ENCODE measurements around the gene MAB21L1. TPM values are rescaled to one million over a fixed set of nuclear protein-coding genes. Genes with fewer than 3 reads are reported as not detected.
A peak's percentile ranks its signal among the peaks of the same experiment; 100 is the strongest.

Gene MAB21L1
- total RNA-seq (not detected in 2 replicates), polyA plus RNA-seq (0.03 and 0.05 TPM in 2 replicates), polyA minus RNA-seq (0.06 and 0.49 TPM in 2 replicates), Bru-seq, nascent RNA (percentile 4 among the genes with signal in this experiment), BruChase-seq, experiment 1, labeled RNA remaining after a 6-hour chase (not detected), BruChase-seq, experiment 2, labeled RNA remaining after a 2-hour chase (percentile 20 among the genes with signal in this experiment)
- polyA plus RNA-seq (2011; cell fraction: cytosol; rRNA removed): 0.04 and 0.07 TPM in 2 replicates
- polyA plus RNA-seq (2011; cell fraction: nucleus; rRNA removed): 0.07 and 0.12 TPM in 2 replicates
- polyA plus RNA-seq (2012): not detected in 2 replicates
- not detected for polyA minus RNA-seq (2011; cell fraction: cytosol; rRNA and poly(A)+ RNA removed)
- polyA minus RNA-seq (2011; cell fraction: nucleus; rRNA and poly(A)+ RNA removed): 0.14 TPM in 1 of 2 replicates, not detected in the other
- long read RNA-seq: 0 reads

DNA sequence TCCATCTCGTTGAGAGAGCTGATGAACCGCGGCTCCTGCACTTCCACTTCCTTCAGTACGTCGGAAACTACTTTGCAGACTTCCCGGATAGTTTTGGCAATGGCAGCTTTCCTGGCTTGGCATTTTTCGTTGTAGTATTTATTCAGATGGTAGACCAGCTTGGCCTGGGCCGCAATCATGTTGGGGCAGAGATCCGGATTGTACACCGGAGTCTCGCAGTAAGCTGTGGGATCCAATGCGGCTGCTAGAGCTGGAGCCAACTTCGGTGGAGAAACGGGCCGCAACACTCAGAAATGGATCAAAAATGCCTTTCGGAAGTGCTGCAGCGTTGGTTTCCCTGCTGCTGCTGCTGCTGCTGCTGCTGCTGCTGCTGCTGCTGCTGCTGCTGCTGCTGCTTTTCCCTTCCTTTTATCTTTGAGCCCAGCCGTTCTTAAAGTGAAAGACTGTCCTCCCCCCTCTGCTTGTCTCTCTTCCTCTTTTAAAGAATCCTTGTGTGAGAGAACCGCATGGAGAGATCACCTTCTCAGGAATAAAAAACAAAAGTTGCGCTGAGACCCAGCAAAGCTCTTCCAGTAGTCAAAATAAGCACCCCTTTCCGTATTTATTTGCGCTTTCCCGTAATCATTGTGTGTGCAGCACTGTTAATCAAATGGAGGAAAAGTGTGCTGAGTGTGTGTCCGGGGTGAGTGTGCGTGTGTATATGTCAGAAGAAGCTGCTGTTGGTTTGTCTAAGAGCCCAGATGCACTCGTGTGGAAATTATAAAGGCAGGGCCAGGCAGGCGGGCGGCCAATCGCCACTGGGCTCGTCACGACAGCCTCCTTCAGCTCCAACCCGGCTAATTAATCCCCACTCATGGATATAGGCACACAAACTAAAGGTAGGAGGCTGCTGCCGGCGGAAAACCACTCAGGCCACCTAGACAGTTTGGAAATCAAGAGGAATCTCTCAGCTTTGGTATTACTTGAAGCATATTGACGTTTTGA, at the start of gene MAB21L1:
MAB21L1 (minus strand) TSS at position 730 of the 984 bp plus-strand sequence; CDS start at position 179, 551 bp downstream.
- Histone ChIP-seq H3K9ac (replicated peaks; ENCODE audit: extremely low read depth, insufficient read depth, low read length) (no peak within 1 kb of the TSS), H3K9me3 (replicated peaks; ENCODE audit: control insufficient read depth, insufficient read depth, low read length) (no peaks in the 10 kb centered on the region), H3K27me3 (ENCODE audit: control insufficient read depth in 2 of 2, insufficient read depth in 2 of 2, low read length in 2 of 2) (no peaks in the 10 kb centered on the region), H3K79me2 (ENCODE audit: control insufficient read depth, insufficient read depth, low read length) (no peaks in the 10 kb centered on the region), H2AFZ (ENCODE audit: low read depth, low read length) (peak within 1 kb of the TSS; percentile 6), H3K27ac (ENCODE audit: insufficient read depth, low read depth, low read length) (no peak within 1 kb of the TSS), H3K9me1 (replicated peaks; ENCODE audit: control insufficient read depth, extremely low read depth, insufficient read depth, low read length) (no peaks in the 10 kb centered on the region), H4K20me1 (replicated peaks; ENCODE audit: control insufficient read depth, extremely low read depth, insufficient read depth, low read length) (no peaks in the 10 kb centered on the region), H3K4me1 (ENCODE audit: control insufficient read depth, extremely low read depth, insufficient read depth, low read length) (no peaks in the 10 kb centered on the region), H3K36me3 (ENCODE audit: control insufficient read depth in 2 of 2, extremely low read depth in 1 of 2, insufficient read depth in 2 of 2, low read length in 2 of 2) (no peaks in the 10 kb centered on the region), H3K4me3 (replicated peaks in 1 of 3; ENCODE audit: insufficient read depth in 1 of 3, low read depth in 1 of 3, low read length in 3 of 3) (peak within 1 kb of the TSS; percentile 0 to 63 (median 58)), H3K4me2 (ENCODE audit: insufficient read depth, low read length) (peak within 1 kb of the TSS; percentile 71)
- DNase-seq (ENCODE audit: low read depth, low spot score): peak; percentile 24
- TF ChIP-seq POLR2AphosphoS5 (IDR thresholded peaks at IDR 0.05; ENCODE audit: insufficient read depth, low read depth, low read length) (no peak), GATA2 (IDR thresholded peaks at IDR 0.05; ENCODE audit: insufficient read depth, insufficient read length, low read depth, low read length) (no peak), MYC (IDR thresholded peaks at IDR 0.05; ENCODE audit: low read depth, low read length) (no peak), POLR2A (IDR thresholded peaks at IDR 0.05; ENCODE audit: low read depth, low read length) (no peak), EZH2 (IDR thresholded peaks at IDR 0.05; ENCODE audit: borderline replicate concordance, low read depth, low read length, severe bottlenecking) (no peak)
- TF ChIP-seq, protein P1, sequence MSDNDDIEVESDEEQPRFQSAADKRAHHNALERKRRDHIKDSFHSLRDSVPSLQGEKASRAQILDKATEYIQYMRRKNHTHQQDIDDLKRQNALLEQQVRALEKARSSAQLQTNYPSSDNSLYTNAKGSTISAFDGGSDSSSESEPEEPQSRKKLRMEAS (IDR thresholded peaks at IDR 0.05; ENCODE audit: insufficient read depth, insufficient read length): no peak
- FAIRE-seq: no peak
- dilution Hi-C loops (cut with MboI; ENCODE audit: extremely low pct_ligation_motif_present, low sequenced_read_pairs) (no loop called here), intact Hi-C loops (cut with micrococcal nuclease) (loop anchor here (2.0 to 10.0 kb wide), 2 partner anchors 83 to 261 kb away; no protein-coding TSS in a partner anchor)
- CTCF ChIA-PET: interaction anchor here (1.3 kb wide), 1 partner anchor 14 kb away, joined by 3 read pairs; no protein-coding TSS in a partner anchor
- no TSS peak for BruUV-seq (replicated peaks)
- POLR2A ChIA-PET: no interaction called here

Data from endothelial cell of umbilical vein (primary cell).